A549 (cell line): ENCODE measurements around the gene CDH16. TPM values are rescaled to one million over a fixed set of nuclear protein-coding genes. Genes with fewer than 3 reads are reported as not detected.
A peak's percentile ranks its signal among the peaks of the same experiment; 100 is the strongest.
"Not testable (repeated sequence)": the region's sequence is repeated elsewhere in the genome, so short reads cannot be mapped to it uniquely, and the experiment has no call there.

Experiments
- ATAC-seq, 2 experiments: fragments of 200-7000 bp in 1 of 2; fragments of >200 bp in 1 of 2; cut with Nextera tagmentation in 1 of 2; cut with Tn5 transposase in 1 of 2; 3 replicates each; pipeline versions ENCODE4 v1.8.0 to v1.9.1; 2018 to 2020; ENCODE audit warnings: mild to moderate bottlenecking in 1 of 2, moderate library complexity in 1 of 2
- CTCF ChIA-PET: fragments of 300-600 bp; sonication (Branson Sonifier 250); formaldehyde crosslinking; extraction: SDS; loops from one replicate; lab custom pipeline; 2021; ENCODE audit warnings: antibody characterized with exemption, inconsistent platforms; lab: Yijun Ruan, JAX
- POLR2A ChIA-PET: fragments of 350-600 bp; formaldehyde crosslinking; extraction: SDS; loops from one replicate; lab custom pipeline; 2021; ENCODE audit warnings: antibody characterized with exemption, inconsistent platforms; lab: Yijun Ruan, JAX
- DNase-seq, 2 experiments: peaks; one replicate each; pipeline versions ENCODE4 v3.0.0 to v3.0.0-alpha.2; 2011 to 2016; ENCODE audit warnings: low read depth in 1 of 2, low spot score in 1 of 2
- FAIRE-seq: peaks from 2 replicates; lab custom pipeline; 2011; peaks lifted over from hg19 to GRCh38; lab: Jason Lieb, UNC
- H3K27ac ChIP-seq, 2 experiments: fragments of >200 bp; sonication (Bioruptor Twin); formaldehyde crosslinking; 3 replicates each; pipeline ENCODE4 v1.5.1; 2016 to 2017
- H3K4me1 ChIP-seq: fragments of >200 bp; sonication (Bioruptor Twin); formaldehyde crosslinking; 3 replicates; pipeline ENCODE4 v1.6.1; 2016
- H3K4me2 ChIP-seq: fragments of >200 bp; sonication (Bioruptor Twin); formaldehyde crosslinking; 3 replicates; pipeline ENCODE4 v1.6.1; 2016
- H3K4me3 ChIP-seq: fragments of >200 bp; sonication (Bioruptor Twin); formaldehyde crosslinking; 3 replicates; pipeline ENCODE4 v1.5.1; 2016
- H3K9me3 ChIP-seq: fragments of >200 bp; sonication (Bioruptor Twin); formaldehyde crosslinking; 3 replicates; pipeline ENCODE4 v1.6.1; 2016
- BHLHE40 ChIP-seq: IDR thresholded peaks from 2 replicates; pipeline ENCODE4 v1.6.1; 2012; ENCODE audit warnings: low read depth, low read length, inconsistent platforms
- CHD2 ChIP-seq: fragments of 150-350 bp; IDR thresholded peaks from 2 replicates; pipeline ENCODE4 v1.6.1; 2014; ENCODE audit warnings: low read length; ENCODE audit not compliant: partially characterized antibody
- CHD4 ChIP-seq: fragments of 200-600 bp; sonication (generic); IDR thresholded peaks from 2 replicates; pipeline ENCODE4 v1.6.1; 2016; ENCODE audit warnings: antibody characterized with exemption, mild to moderate bottlenecking, borderline replicate concordance
- EHMT2 ChIP-seq: fragments of 200-600 bp; sonication (generic); IDR thresholded peaks from 2 replicates; pipeline ENCODE4 v1.6.1; 2016; ENCODE audit warnings: antibody characterized with exemption, low read depth, mild to moderate bottlenecking, moderate library complexity
- HDAC2 ChIP-seq: fragments of 200-600 bp; sonication (generic); IDR thresholded peaks from 2 replicates; pipeline ENCODE4 v1.6.1; 2016
- HEYL ChIP-seq: fragments of 250-450 bp; sonication (Bioruptor Pico); IDR thresholded peaks from 2 replicates; pipeline ENCODE4 v1.8.0; 2021; ENCODE audit warnings: mild to moderate bottlenecking, moderate library complexity
- JUN ChIP-seq, 2 experiments: fragments of >200 bp; sonication (Bioruptor Twin); formaldehyde crosslinking; IDR thresholded peaks; 2 replicates in 1 of 2; 3 replicates in 1 of 2; pipeline ENCODE4 v1.6.1; 2016 to 2017
- KDM1A ChIP-seq: fragments of 200-600 bp; sonication (generic); IDR thresholded peaks from 2 replicates; pipeline ENCODE4 v1.6.1; 2016; ENCODE audit warnings: low read depth, mild to moderate bottlenecking
- KDM5A ChIP-seq: fragments of 200-600 bp; sonication (generic); IDR thresholded peaks from 2 replicates; pipeline ENCODE4 v1.6.1; 2016; ENCODE audit warnings: antibody characterized with exemption, mild to moderate bottlenecking
- MAZ ChIP-seq: fragments of 150-350 bp; IDR thresholded peaks from 2 replicates; pipeline ENCODE4 v1.6.1; 2014; ENCODE audit warnings: antibody characterized with exemption, low read depth, low read length, borderline replicate concordance
- MYC ChIP-seq: IDR thresholded peaks from 2 replicates; pipeline ENCODE4 v1.6.1; 2012; ENCODE audit warnings: mild to moderate bottlenecking, inconsistent platforms, low read length, improper control_type of control experiment, borderline replicate concordance
- PHF8 ChIP-seq: fragments of 200-600 bp; sonication (generic); IDR thresholded peaks from 2 replicates; pipeline ENCODE4 v1.6.1; 2016; ENCODE audit warnings: low read depth, mild to moderate bottlenecking, antibody characterized with exemption, moderate library complexity, borderline replicate concordance
- POLR2A ChIP-seq: IDR thresholded peaks from 2 replicates; pipeline ENCODE4 v1.6.1; 2012; ENCODE audit warnings: mild to moderate bottlenecking, low read length
- RARB ChIP-seq: fragments of 250-450 bp; sonication (Bioruptor Pico); IDR thresholded peaks from 2 replicates; pipeline ENCODE4 v1.8.0; 2021; ENCODE audit warnings: mild to moderate bottlenecking, moderate library complexity
- RFX5 ChIP-seq: fragments of 450-650 bp; IDR thresholded peaks from 2 replicates; pipeline ENCODE4 v1.7.1; 2014; ENCODE audit warnings: antibody characterized with exemption, mild to moderate bottlenecking, moderate library complexity
- TFCP2L1 ChIP-seq: fragments of 250-450 bp; sonication (Bioruptor Pico); IDR thresholded peaks from 2 replicates; pipeline ENCODE4 v1.5.0; 2021; ENCODE audit warnings: mild to moderate bottlenecking
- TP53 ChIP-seq: fragments of 250-450 bp; sonication (Bioruptor Pico); IDR thresholded peaks from 2 replicates; pipeline ENCODE4 v1.5.0; 2021; ENCODE audit warnings: mild to moderate bottlenecking, moderate library complexity
- ZFP36 ChIP-seq: fragments of 450-650 bp; IDR thresholded peaks from 2 replicates; pipeline ENCODE4 v1.6.1; 2014; ENCODE audit warnings: borderline replicate concordance; ENCODE audit not compliant: partially characterized antibody
- ZNF302 ChIP-seq: fragments of 250-450 bp; sonication (Bioruptor Pico); IDR thresholded peaks from 2 replicates; pipeline ENCODE4 v1.9.0; 2021; ENCODE audit warnings: inconsistent platforms, mild to moderate bottlenecking, moderate library complexity
- WGBS: methylation state at CpG from one replicate; pipeline ENCODE4 v1.1.6; 2017; ENCODE audit errors: missing lambda C conversion rate; 5-methylcytosine and 5-hydroxymethylcytosine counted together
- polyA plus RNA-seq, 4 experiments: library from polyadenylated mRNA; depleted of rRNA in 3 of 4; stranded (reverse); fragments of >200 nt; fragmentation: RNase III in 1 of 4; extraction: RNeasy Plus Mini Kit Qiagen cat#74134 plus additional on column Dnase treatment in 1 of 4; gene quantifications; 2 replicates in 3 of 4; 3 replicates in 1 of 4; pipeline ENCODE4 v1.2.3, GENCODE V29; 2011 to 2017
- TF ChIP-seq, protein P1 (sequence below): fragments of 450-650 bp; IDR thresholded peaks from 2 replicates; pipeline ENCODE4 v1.6.1; 2014; ENCODE audit warnings: antibody characterized with exemption
- TF ChIP-seq, protein P2 (sequence below): fragments of 200-600 bp; sonication (generic); IDR thresholded peaks from 2 replicates; pipeline ENCODE4 v1.6.1; 2016; ENCODE audit warnings: antibody characterized with exemption, mild to moderate bottlenecking, moderate library complexity
- TF ChIP-seq, protein P3 (sequence below): fragments of >200 bp; sonication (Bioruptor Twin); formaldehyde crosslinking; IDR thresholded peaks from 3 replicates; pipeline ENCODE4 v1.6.1; 2016
- TF ChIP-seq, protein P4 (sequence below): IDR thresholded peaks from 2 replicates; pipeline ENCODE4 v1.6.1; 2012
- TF ChIP-seq, protein P5 (sequence below): IDR thresholded peaks from 2 replicates; pipeline ENCODE4 v1.6.1; 2012; ENCODE audit warnings: low read depth, borderline replicate concordance
- TF ChIP-seq, protein P6 (sequence below): fragments of 250-450 bp; sonication (Bioruptor Pico); IDR thresholded peaks from 2 replicates; pipeline ENCODE4 v1.5.0; 2020; ENCODE audit warnings: low read depth, mild to moderate bottlenecking, moderate library complexity

Gene CDH16
- polyA plus RNA-seq, 2 of the 4 experiments (the other 2 are of a cell fraction), result 0.18 to 0.25 TPM

DNA sequence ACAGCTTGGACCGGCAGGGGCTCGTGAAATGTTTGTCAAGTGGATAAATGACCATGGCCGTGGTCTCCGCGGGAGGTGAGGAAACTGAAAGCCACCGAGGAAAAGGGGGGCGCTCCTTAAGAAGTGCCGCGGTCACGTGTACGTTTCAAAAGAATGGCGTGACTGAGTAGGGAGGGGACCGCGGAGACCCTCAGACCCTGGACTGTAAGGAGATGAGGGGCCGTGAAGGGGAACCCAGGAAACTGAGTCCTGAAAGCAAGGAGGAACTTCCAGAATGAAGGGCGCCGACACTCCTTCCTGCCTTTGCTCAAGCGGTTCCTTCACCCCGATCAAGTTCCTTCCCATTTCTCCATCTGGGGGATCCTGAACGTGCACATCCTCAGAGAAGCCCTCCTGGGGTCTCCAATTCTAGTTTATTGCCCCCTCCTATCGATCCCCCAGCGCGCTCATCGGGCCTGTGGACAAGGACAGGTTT is 16.2 kb upstream of the CDH16 start:
- 11% methylated on average over 22 of the region's 24 CpGs for WGBS
- not testable (repeated sequence) for H3K9me3 ChIP-seq, DNase-seq, ATAC-seq, FAIRE-seq
- Histone ChIP-seq H3K4me2 (peak overlapping the region; percentile 99), H3K4me3 (peak overlapping the region; percentile 81), H3K27ac (peak overlapping the region; percentile 94 to 99), H3K4me1 (peaks cover 28% of the 10 kb centered on the region)
- ChIA-PET POLR2A (interaction anchor here (1.2 kb wide), 1 partner anchor 123 kb away, joined by 3 read pairs; no protein-coding TSS in a partner anchor), CTCF (interaction anchor here (0.8 to 5.4 kb wide), 2 partner anchors 9 to 40 kb away, joined by 3 to 56 read pairs; partner anchors contain the start of gene RRAD)
- TF ChIP-seq, protein P1, sequence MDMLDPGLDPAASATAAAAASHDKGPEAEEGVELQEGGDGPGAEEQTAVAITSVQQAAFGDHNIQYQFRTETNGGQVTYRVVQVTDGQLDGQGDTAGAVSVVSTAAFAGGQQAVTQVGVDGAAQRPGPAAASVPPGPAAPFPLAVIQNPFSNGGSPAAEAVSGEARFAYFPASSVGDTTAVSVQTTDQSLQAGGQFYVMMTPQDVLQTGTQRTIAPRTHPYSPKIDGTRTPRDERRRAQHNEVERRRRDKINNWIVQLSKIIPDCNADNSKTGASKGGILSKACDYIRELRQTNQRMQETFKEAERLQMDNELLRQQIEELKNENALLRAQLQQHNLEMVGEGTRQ, result 0 out of 2 replicates have a peak, but pooled peaks have one; percentile 41

DNA sequence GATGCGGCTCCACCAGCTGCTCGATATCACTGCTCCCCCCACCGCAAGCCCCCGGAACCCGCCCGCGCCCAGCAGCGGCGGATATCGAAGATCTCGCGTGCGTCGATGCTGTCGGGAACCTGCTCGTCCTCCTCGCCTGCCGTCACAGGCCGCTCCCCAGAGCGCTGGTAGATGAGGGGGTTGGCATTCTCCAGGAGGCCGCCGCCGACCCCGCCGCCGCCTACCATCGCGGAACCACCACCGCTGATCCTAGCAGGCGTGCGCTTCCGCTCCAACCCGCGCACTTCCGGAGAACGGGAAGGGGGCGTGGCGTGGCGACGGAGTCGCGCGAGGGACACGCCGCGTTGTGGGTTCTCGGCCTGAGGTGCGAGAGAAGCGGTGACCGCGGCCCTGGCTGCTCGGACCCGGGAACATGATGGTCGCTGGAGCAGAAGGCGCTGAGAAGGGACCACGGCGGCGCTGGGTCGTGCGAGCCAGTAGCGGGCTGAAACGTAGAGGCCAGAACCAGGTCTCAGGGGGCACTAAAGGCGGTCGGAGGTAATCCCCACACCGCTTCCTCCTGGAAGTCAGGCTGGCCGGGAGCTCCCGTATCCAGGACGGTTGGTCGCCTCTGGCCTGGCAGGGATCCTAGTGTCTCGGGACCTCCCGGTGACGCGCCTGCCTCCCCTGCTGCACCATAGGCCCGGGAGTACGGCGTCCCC is 15.6 kb upstream of the CDH16 start, which contains the start of gene CIAO2B:
CIAO2B (minus strand) TSS at position 265 of the 701 bp plus-strand sequence; CDS start at position 227, 38 bp downstream.
- DNase-seq, result peak; percentile 88 to 91
- under 1% methylated on average over 22 of the region's 76 CpGs for WGBS
- ChIA-PET POLR2A (interaction anchor here (1.2 kb wide), 1 partner anchor 122 kb away, joined by 3 read pairs; no protein-coding TSS in a partner anchor), CTCF (interaction anchor here (0.8 to 5.4 kb wide), 2 partner anchors 9 to 40 kb away, joined by 3 to 56 read pairs; partner anchors contain the start of gene RRAD)
- FAIRE-seq, result peak; percentile 63
- Histone ChIP-seq H3K4me1 (peaks cover 28% of the 10 kb centered on the region), H3K4me3 (peak within 1 kb of the TSS; percentile 81), H3K9me3 (no peaks in the 10 kb centered on the region), H3K27ac (peak within 1 kb of the TSS; percentile 94 to 99), H3K4me2 (peak within 1 kb of the TSS; percentile 99)
- TF ChIP-seq, protein P2, sequence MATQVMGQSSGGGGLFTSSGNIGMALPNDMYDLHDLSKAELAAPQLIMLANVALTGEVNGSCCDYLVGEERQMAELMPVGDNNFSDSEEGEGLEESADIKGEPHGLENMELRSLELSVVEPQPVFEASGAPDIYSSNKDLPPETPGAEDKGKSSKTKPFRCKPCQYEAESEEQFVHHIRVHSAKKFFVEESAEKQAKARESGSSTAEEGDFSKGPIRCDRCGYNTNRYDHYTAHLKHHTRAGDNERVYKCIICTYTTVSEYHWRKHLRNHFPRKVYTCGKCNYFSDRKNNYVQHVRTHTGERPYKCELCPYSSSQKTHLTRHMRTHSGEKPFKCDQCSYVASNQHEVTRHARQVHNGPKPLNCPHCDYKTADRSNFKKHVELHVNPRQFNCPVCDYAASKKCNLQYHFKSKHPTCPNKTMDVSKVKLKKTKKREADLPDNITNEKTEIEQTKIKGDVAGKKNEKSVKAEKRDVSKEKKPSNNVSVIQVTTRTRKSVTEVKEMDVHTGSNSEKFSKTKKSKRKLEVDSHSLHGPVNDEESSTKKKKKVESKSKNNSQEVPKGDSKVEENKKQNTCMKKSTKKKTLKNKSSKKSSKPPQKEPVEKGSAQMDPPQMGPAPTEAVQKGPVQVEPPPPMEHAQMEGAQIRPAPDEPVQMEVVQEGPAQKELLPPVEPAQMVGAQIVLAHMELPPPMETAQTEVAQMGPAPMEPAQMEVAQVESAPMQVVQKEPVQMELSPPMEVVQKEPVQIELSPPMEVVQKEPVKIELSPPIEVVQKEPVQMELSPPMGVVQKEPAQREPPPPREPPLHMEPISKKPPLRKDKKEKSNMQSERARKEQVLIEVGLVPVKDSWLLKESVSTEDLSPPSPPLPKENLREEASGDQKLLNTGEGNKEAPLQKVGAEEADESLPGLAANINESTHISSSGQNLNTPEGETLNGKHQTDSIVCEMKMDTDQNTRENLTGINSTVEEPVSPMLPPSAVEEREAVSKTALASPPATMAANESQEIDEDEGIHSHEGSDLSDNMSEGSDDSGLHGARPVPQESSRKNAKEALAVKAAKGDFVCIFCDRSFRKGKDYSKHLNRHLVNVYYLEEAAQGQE, result peak; percentile 66
- TF ChIP-seq HDAC2 (no peak), KDM5A (peak; percentile 80), ZNF302 (CRISPR knock-in tag) (no peak), RARB (CRISPR knock-in tag) (no peak), BHLHE40 (0 out of 2 replicates have a peak, but pooled peaks have one; percentile 11), KDM1A (no peak), POLR2A (peak; percentile 94), EHMT2 (no peak), TP53 (no peak), JUN (IDR thresholded peaks at IDR 0.05) (peak; percentile 86 to 97), MYC (peak; percentile 76; the same call in 1 of the 2 replicates), MAZ (no peak), RFX5 (no peak), HEYL (no peak), ZFP36 (no peak), CHD4 (no peak), PHF8 (peak; percentile 91), CHD2 (peak; percentile 62), TFCP2L1 (CRISPR knock-in tag) (no peak)
- TF ChIP-seq, protein P3, sequence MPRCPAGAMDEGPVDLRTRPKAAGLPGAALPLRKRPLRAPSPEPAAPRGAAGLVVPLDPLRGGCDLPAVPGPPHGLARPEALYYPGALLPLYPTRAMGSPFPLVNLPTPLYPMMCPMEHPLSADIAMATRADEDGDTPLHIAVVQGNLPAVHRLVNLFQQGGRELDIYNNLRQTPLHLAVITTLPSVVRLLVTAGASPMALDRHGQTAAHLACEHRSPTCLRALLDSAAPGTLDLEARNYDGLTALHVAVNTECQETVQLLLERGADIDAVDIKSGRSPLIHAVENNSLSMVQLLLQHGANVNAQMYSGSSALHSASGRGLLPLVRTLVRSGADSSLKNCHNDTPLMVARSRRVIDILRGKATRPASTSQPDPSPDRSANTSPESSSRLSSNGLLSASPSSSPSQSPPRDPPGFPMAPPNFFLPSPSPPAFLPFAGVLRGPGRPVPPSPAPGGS, result peak; percentile 83; the same call in 2 of the 3 replicates
- TF ChIP-seq, protein P4, sequence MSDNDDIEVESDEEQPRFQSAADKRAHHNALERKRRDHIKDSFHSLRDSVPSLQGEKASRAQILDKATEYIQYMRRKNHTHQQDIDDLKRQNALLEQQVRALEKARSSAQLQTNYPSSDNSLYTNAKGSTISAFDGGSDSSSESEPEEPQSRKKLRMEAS, result peak; percentile 93
- TF ChIP-seq, protein P5, sequence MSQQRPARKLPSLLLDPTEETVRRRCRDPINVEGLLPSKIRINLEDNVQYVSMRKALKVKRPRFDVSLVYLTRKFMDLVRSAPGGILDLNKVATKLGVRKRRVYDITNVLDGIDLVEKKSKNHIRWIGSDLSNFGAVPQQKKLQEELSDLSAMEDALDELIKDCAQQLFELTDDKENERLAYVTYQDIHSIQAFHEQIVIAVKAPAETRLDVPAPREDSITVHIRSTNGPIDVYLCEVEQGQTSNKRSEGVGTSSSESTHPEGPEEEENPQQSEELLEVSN, result peak; percentile 68; the same call in 1 of the 2 replicates
- TF ChIP-seq, protein P6, sequence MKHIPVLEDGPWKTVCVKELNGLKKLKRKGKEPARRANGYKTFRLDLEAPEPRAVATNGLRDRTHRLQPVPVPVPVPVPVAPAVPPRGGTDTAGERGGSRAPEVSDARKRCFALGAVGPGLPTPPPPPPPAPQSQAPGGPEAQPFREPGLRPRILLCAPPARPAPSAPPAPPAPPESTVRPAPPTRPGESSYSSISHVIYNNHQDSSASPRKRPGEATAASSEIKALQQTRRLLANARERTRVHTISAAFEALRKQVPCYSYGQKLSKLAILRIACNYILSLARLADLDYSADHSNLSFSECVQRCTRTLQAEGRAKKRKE (CRISPR knock-in tag), result no peak
- ATAC-seq, result peak; percentile 79 to 91
